ENCODE data around the gene SMCHD1. TPM values are rescaled to one million over a fixed set of nuclear protein-coding genes. Genes with fewer than 3 reads are reported as not detected.

The SMCHD1 gene
- total and polyA plus RNA-seq, 10 of the 15 experiments (the other 5 are each of a cell fraction or from before 2014, with no cell fraction given) = 6.0 to 110 (median 48.0) TPM

DNA sequence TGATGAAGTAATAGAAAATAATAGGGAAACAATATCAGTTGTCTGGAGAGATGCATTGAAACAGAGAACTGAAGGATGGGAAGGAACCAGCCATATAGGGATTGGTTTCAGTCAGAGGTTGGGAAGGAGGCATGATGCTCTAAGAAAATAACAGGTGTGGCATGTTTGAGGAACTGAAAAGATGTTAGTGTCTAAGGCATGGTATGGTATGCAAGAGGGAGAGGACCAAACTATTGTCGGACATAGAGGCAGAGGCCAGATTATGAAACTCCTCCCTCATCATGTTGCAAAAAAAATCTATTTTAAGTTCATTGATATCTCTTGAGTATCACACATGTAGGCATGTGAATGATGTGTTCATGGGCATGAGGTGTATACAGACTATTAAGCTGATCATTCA lies 142.4 kb downstream of the SMCHD1 start:
- Histone ChIP-seq H3K79me2 (ENCODE audit: control insufficient read depth, insufficient read depth, low read length) (no peaks in the 10 kb centered on the region), H3K4me1 (ENCODE audit: control insufficient read depth, insufficient read depth, low read length) (no peaks in the 10 kb centered on the region), H3K9ac (ENCODE audit: control insufficient read depth, insufficient read depth, low read length) (no peak overlapping the region), H3K27me3 (replicated peaks in 1 of 2; ENCODE audit: control insufficient read depth in 2 of 2, insufficient read depth in 2 of 2, low read length in 1 of 2) (no peaks in the 10 kb centered on the region), H4K20me1 (ENCODE audit: control insufficient read depth, insufficient read depth) (no peaks in the 10 kb centered on the region), H3K4me3 (no peak overlapping the region), H3K9me3 (replicated peaks; ENCODE audit: control insufficient read depth, insufficient read depth, low read length) (no peaks in the 10 kb centered on the region), H2AFZ (ENCODE audit: control insufficient read depth, low read depth, low read length) (no peak overlapping the region), H3K27ac (ENCODE audit: control insufficient read depth, insufficient read depth) (no peak overlapping the region), H3K4me2 (ENCODE audit: control insufficient read depth, insufficient read depth) (no peak overlapping the region), H3K36me3 (ENCODE audit: control insufficient read depth in 2 of 2, insufficient read depth in 2 of 2, low read length in 1 of 2) (peaks cover 2 to 44% of the 10 kb centered on the region in 2 experiments)
- TF ChIP-seq, protein P1, sequence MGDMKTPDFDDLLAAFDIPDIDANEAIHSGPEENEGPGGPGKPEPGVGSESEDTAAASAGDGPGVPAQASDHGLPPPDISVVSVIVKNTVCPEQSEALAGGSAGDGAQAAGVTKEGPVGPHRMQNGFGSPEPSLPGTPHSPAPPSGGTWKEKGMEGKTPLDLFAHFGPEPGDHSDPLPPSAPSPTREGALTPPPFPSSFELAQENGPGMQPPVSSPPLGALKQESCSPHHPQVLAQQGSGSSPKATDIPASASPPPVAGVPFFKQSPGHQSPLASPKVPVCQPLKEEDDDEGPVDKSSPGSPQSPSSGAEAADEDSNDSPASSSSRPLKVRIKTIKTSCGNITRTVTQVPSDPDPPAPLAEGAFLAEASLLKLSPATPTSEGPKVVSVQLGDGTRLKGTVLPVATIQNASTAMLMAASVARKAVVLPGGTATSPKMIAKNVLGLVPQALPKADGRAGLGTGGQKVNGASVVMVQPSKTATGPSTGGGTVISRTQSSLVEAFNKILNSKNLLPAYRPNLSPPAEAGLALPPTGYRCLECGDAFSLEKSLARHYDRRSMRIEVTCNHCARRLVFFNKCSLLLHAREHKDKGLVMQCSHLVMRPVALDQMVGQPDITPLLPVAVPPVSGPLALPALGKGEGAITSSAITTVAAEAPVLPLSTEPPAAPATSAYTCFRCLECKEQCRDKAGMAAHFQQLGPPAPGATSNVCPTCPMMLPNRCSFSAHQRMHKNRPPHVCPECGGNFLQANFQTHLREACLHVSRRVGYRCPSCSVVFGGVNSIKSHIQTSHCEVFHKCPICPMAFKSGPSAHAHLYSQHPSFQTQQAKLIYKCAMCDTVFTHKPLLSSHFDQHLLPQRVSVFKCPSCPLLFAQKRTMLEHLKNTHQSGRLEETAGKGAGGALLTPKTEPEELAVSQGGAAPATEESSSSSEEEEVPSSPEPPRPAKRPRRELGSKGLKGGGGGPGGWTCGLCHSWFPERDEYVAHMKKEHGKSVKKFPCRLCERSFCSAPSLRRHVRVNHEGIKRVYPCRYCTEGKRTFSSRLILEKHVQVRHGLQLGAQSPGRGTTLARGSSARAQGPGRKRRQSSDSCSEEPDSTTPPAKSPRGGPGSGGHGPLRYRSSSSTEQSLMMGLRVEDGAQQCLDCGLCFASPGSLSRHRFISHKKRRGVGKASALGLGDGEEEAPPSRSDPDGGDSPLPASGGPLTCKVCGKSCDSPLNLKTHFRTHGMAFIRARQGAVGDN (IDR thresholded peaks at IDR 0.05) = no peak
- peak; percentile 69; the same call in 1 of the 2 replicates for TF ChIP-seq SPI1 (IDR thresholded peaks at IDR 0.05; ENCODE audit: borderline replicate concordance, insufficient read depth, low read depth, low read length)
- in situ Hi-C loops (cut with MboI) = no loop called here
- ATAC-seq = peak; percentile 66
- ChIA-PET POLR2A (no interaction called here), SMC1A (ENCODE audit: uncharacterized antibody, unreplicated experiment) (no interaction called here), RAD21 (ENCODE audit: unreplicated experiment) (no interaction called here), CTCF (no interaction called here)
- 93% methylated on average over 1 of the region's 1 CpG for WGBS (ENCODE audit: insufficient coverage, insufficient replicate concordance, low lambda C conversion rate, missing lambda C conversion rate)
- peak; percentile 8 for DNase-seq (ENCODE audit: low read depth, low spot score)
- peak; percentile 85 for FAIRE-seq
- BruUV-seq (replicated peaks) = no TSS peak
- intact Hi-C loops (cut with micrococcal nuclease; ENCODE audit: unreplicated experiment) = no loop called here

DNA sequence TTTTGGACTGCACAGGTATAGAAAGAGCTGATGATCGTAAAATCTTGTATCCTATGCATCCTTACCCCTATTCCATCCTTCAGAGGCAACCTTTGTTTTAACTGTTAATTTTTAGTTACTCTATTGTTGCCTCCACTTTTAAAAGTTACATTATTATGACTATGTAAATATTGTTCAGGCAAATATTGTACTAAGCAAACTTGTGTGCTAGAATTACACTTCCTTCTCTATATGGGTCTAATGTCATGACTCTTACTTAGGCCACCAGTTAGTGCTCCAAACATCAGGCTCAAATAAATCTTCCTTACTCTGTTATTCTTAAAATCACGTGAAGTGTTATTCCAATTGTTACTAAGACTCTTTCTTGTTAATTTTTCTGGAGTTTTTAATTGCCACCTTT lies 143.8 kb downstream of the SMCHD1 start:
- Histone ChIP-seq H4K20me1 (ENCODE audit: control insufficient read depth, insufficient read depth) (no peaks in the 10 kb centered on the region), H2AFZ (ENCODE audit: control insufficient read depth, low read depth, low read length) (no peak overlapping the region), H3K27ac (ENCODE audit: control insufficient read depth, insufficient read depth) (no peak overlapping the region), H3K9ac (ENCODE audit: control insufficient read depth, insufficient read depth, low read length) (no peak overlapping the region), H3K4me2 (ENCODE audit: control insufficient read depth, insufficient read depth) (no peak overlapping the region), H3K36me3 (ENCODE audit: control insufficient read depth in 2 of 2, insufficient read depth in 2 of 2, low read length in 1 of 2) (peaks cover 2 to 44% of the 10 kb centered on the region in 2 experiments), H3K79me2 (ENCODE audit: control insufficient read depth, insufficient read depth, low read length) (no peaks in the 10 kb centered on the region), H3K4me3 (no peak overlapping the region), H3K4me1 (ENCODE audit: control insufficient read depth, insufficient read depth, low read length) (no peaks in the 10 kb centered on the region), H3K9me3 (replicated peaks; ENCODE audit: control insufficient read depth, insufficient read depth, low read length) (no peaks in the 10 kb centered on the region), H3K27me3 (replicated peaks in 1 of 2; ENCODE audit: control insufficient read depth in 2 of 2, insufficient read depth in 2 of 2, low read length in 1 of 2) (no peaks in the 10 kb centered on the region)
- WGBS (ENCODE audit: insufficient coverage, insufficient replicate concordance, low lambda C conversion rate, missing lambda C conversion rate) = 48% methylated on average over 2 of the region's 2 CpGs
- no peak for ATAC-seq
- in situ Hi-C loops (cut with MboI) = no loop called here
- DNase-seq (ENCODE audit: low read depth, low spot score) = no peak
- POLR2A ChIA-PET = no interaction called here
- no peak for FAIRE-seq
- RAD21 ChIA-PET (ENCODE audit: unreplicated experiment) = no interaction called here
- SMC1A ChIA-PET (ENCODE audit: uncharacterized antibody, unreplicated experiment) = no interaction called here
- CTCF ChIA-PET = no interaction called here
- BruUV-seq (replicated peaks) = no TSS peak
- intact Hi-C loops (cut with micrococcal nuclease; ENCODE audit: unreplicated experiment) = no loop called here
- TF ChIP-seq EGR1 (IDR thresholded peaks at IDR 0.05; ENCODE audit: borderline replicate concordance in 1 of 2, low read depth in 2 of 2, low read length in 2 of 2) = no peak
- TF ChIP-seq KAT2A (conservative IDR thresholded peaks at IDR 0.05; ENCODE audit: control insufficient read depth, low read depth, low read length) = no peak
- TF ChIP-seq, protein P2, sequence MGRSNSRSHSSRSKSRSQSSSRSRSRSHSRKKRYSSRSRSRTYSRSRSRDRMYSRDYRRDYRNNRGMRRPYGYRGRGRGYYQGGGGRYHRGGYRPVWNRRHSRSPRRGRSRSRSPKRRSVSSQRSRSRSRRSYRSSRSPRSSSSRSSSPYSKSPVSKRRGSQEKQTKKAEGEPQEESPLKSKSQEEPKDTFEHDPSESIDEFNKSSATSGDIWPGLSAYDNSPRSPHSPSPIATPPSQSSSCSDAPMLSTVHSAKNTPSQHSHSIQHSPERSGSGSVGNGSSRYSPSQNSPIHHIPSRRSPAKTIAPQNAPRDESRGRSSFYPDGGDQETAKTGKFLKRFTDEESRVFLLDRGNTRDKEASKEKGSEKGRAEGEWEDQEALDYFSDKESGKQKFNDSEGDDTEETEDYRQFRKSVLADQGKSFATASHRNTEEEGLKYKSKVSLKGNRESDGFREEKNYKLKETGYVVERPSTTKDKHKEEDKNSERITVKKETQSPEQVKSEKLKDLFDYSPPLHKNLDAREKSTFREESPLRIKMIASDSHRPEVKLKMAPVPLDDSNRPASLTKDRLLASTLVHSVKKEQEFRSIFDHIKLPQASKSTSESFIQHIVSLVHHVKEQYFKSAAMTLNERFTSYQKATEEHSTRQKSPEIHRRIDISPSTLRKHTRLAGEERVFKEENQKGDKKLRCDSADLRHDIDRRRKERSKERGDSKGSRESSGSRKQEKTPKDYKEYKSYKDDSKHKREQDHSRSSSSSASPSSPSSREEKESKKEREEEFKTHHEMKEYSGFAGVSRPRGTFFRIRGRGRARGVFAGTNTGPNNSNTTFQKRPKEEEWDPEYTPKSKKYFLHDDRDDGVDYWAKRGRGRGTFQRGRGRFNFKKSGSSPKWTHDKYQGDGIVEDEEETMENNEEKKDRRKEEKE (IDR thresholded peaks at IDR 0.05) = no peak
- no peak for TF ChIP-seq CREB1 (IDR thresholded peaks at IDR 0.05; ENCODE audit: low read depth)
- TF ChIP-seq PAX5 (IDR thresholded peaks at IDR 0.05; ENCODE audit: borderline replicate concordance, low read depth, low read length) = no peak
- TF ChIP-seq HDAC6 (IDR thresholded peaks at IDR 0.05; ENCODE audit: unreplicated experiment) = no peak
- TF ChIP-seq HDAC2 (IDR thresholded peaks at IDR 0.05) = no peak
- no peak for TF ChIP-seq ZNF274 (IDR thresholded peaks at IDR 0.05; ENCODE audit: insufficient read depth, insufficient read length)
- TF ChIP-seq CBX5 (IDR thresholded peaks at IDR 0.05; ENCODE audit: low read depth) = no peak
- TF ChIP-seq MEF2A (IDR thresholded peaks at IDR 0.05; ENCODE audit: insufficient read depth, low read depth, low read length) = no peak
